ENCODE data around the gene TNFAIP2.

The TNFAIP2 gene

GRCh38 chr14:103099733-103100280 is 23.5 kb upstream of the TNFAIP2 start:
- no peak for DNase-seq
- H3K4me3 Mint-ChIP-seq = no peak overlapping the region
- CTCF ChIA-PET = no interaction called here
- H3K9me3 Mint-ChIP-seq = no peaks in the 10 kb centered on the region
- H3K27ac Mint-ChIP-seq = no peak overlapping the region
- peaks cover 61% of the 10 kb centered on the region for H3K27me3 Mint-ChIP-seq
- H3K4me1 Mint-ChIP-seq = peaks cover 5% of the 10 kb centered on the region
- no peaks in the 10 kb centered on the region for H3K36me3 Mint-ChIP-seq

DNA sequence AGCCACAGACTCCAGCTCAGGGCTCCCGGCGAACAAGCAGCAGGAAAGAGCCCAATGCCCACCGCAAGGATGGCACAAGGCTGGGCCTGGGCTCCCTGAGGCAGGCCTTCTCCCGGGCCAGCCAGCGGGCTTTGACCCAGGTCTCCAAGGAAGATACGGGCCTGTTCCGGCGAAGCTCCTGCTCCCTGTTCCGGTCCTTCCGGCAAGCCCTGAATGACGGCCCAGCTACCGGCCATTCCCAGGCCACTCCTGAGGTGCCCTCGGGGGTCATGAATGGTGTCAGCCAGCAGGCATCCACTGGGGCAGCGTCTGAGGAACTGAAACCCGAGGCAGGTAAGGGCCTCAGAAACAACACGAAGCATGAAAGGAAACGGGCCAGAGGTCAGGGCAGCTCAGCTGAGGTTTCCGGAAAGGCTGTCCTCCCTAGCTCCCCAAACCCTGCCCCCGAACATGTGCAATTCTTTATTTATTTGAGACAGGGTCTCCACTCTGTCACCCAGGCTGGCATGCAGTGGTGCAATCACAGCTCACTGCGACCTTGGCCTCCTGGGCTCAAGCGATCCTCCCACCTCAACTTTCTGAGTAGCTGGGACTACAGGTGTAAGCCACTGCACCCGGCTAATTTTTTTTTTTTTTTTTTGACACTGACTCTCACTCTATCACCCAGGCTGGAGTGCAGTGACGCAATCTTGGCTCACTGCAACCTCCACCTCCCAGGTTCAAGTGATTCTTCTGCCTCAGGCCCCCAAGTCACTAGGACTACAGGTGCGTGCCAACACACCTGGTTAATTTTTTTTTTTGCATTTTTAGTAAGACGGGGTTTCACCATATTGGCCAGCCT is 22.8 kb upstream of the TNFAIP2 start:
- Mint-ChIP-seq H3K36me3 (no peaks in the 10 kb centered on the region), H3K4me1 (peaks cover 9% of the 10 kb centered on the region), H3K27ac (no peak overlapping the region), H3K27me3 (peaks cover 65% of the 10 kb centered on the region), H3K9me3 (no peaks in the 10 kb centered on the region), H3K4me3 (no peak overlapping the region)
- no peak for DNase-seq
- CTCF ChIA-PET = no interaction called here

DNA sequence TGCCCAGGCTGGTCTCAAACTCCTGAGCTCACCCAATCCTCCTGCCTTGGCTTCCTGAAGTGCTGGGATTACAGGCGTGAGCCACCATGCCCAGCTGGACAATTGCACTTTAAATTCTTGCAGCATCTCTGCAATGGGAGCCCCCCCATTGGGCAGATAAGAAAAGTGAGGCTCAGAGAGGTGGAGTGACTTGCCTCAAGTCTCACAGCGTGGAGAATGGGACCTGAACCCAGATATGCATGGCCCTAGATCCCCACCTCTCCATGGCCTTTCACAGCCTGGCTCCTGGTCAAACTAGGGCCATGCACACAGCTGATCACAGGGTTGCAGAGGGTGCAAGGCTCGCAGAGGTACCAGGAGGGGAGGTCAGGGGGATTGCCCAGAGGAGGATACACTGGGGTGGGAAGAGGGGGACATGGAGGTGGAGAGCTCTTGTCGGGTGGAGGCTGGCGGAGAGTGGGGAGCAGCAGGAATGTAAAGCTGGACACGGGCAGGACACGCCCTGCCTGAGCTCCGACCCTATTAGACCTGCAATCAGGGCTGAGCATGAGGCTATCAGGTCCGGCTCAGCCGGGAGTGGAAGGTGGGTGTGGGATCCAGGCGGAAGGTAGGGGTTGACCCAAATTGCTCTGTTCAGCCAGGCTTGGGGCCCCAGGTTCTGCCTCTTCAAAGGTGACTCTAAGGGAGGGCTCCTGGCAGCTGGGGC is 21.9 kb upstream of the TNFAIP2 start:
- Mint-ChIP-seq H3K27ac (no peak overlapping the region), H3K27me3 (peaks cover 74% of the 10 kb centered on the region), H3K9me3 (no peaks in the 10 kb centered on the region), H3K36me3 (no peaks in the 10 kb centered on the region), H3K4me1 (peaks cover 9% of the 10 kb centered on the region), H3K4me3 (no peak overlapping the region)
- CTCF ChIA-PET = interaction anchor here (5.8 kb wide), 1 partner anchor 190 kb away, joined by 48 read pairs; no protein-coding TSS in a partner anchor
- DNase-seq = no peak

- Mint-ChIP-seq H3K36me3 (no peaks in the 10 kb centered on the region), H3K4me3 (no peak overlapping the region), H3K27ac (no peak overlapping the region), H3K27me3 (peaks cover 78% of the 10 kb centered on the region), H3K9me3 (no peaks in the 10 kb centered on the region), H3K4me1 (peaks cover 9% of the 10 kb centered on the region)
- no peak for DNase-seq
- CTCF ChIA-PET = interaction anchor here (5.8 kb wide), 1 partner anchor 190 kb away, joined by 48 read pairs; no protein-coding TSS in a partner anchor
Observed at GRCh38 chr14:103101963-103102688, 21.1 kb upstream of the TNFAIP2 start.

GRCh38 chr14:103102689-103103260 is 20.5 kb upstream of the TNFAIP2 start:
- CTCF ChIA-PET = interaction anchor here (0.6 to 5.8 kb wide), 3 partner anchors 20 to 189 kb away, joined by 3 to 48 read pairs (median 3); no protein-coding TSS in a partner anchor
- DNase-seq = no peak
- Mint-ChIP-seq H3K9me3 (no peaks in the 10 kb centered on the region), H3K36me3 (no peaks in the 10 kb centered on the region), H3K27ac (no peak overlapping the region), H3K4me1 (peaks cover 9% of the 10 kb centered on the region), H3K4me3 (no peak overlapping the region), H3K27me3 (peaks cover 76% of the 10 kb centered on the region)

DNA sequence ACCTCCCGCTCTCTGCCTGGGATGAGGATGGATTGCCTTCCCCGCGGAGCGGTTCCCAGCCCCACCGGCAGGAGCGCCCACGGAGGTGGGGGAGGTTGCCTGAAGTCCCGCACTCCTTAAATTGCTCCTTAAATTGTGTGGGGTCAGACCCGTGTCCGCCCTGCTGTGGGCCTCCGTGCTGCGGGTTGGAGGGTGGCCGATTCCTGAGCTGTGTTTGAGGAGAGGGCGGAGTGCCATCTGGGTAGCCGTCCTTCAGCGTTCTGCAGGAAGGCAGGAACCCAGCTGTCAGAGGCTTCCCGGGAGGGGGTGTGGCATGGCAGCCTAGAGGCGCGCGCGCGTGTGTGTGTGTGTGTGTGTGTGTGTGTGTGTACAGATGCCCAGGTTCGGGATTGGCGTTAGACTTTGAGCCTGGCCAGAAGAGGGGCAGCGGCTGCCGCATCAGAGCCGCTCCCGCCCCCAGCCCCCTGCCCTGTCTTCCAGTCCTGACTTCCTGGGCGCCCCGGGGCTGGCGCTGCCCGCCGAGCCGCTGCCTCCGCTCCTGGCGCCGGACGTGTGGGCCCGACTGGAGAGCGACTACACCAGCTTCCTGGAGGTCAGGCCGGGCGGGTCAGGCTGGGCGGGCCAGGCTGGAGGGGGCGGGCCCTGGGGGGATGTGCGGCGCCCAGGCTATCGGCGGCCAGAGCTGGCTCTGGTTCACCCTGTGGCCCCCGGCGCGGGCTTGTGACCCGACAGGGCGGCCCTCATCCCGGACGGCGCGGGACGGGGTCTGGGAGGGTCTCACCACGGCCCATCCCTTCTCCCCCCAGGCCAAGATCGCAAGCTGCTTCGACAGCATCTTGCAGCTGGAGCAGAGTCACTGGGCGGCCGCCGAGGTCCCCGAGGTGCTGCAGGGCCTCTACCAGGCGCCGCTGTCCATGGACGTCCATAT is 19.5 kb upstream of the TNFAIP2 start:
- Mint-ChIP-seq H3K9me3 (no peaks in the 10 kb centered on the region), H3K4me1 (peaks cover 9% of the 10 kb centered on the region), H3K4me3 (no peak overlapping the region), H3K36me3 (no peaks in the 10 kb centered on the region), H3K27ac (no peak overlapping the region), H3K27me3 (peaks cover 74% of the 10 kb centered on the region)
- CTCF ChIA-PET = interaction anchor here (0.6 to 5.8 kb wide), 9 partner anchors 12 to 188 kb away, joined by 3 to 48 read pairs (median 4); no protein-coding TSS in a partner anchor
- DNase-seq = no peak

GRCh38 chr14:103104389-103104653 is 18.9 kb upstream of the TNFAIP2 start:
- CTCF ChIA-PET = interaction anchor here (0.6 to 5.8 kb wide), 22 partner anchors 9 to 443 kb away, joined by 3 to 48 read pairs (median 4); partner anchors contain the start of gene EXOC3L4
- no peaks in the 10 kb centered on the region for H3K9me3 Mint-ChIP-seq
- no peak overlapping the region for H3K27ac Mint-ChIP-seq
- no peaks in the 10 kb centered on the region for H3K36me3 Mint-ChIP-seq
- DNase-seq = no peak
- H3K4me3 Mint-ChIP-seq = no peak overlapping the region
- H3K4me1 Mint-ChIP-seq = peaks cover 9% of the 10 kb centered on the region
- peaks cover 74% of the 10 kb centered on the region for H3K27me3 Mint-ChIP-seq

GRCh38 chr14:103104654-103105452 is 18.4 kb upstream of the TNFAIP2 start:
- DNase-seq = peak; percentile 75
- no peak overlapping the region for H3K4me3 Mint-ChIP-seq
- peaks cover 9% of the 10 kb centered on the region for H3K4me1 Mint-ChIP-seq
- no peak overlapping the region for H3K27ac Mint-ChIP-seq
- H3K27me3 Mint-ChIP-seq = peaks cover 73% of the 10 kb centered on the region
- no peaks in the 10 kb centered on the region for H3K36me3 Mint-ChIP-seq
- H3K9me3 Mint-ChIP-seq = no peaks in the 10 kb centered on the region
- CTCF ChIA-PET = interaction anchor here (0.6 to 5.8 kb wide), 29 partner anchors 9 to 443 kb away, joined by 3 to 48 read pairs (median 4); partner anchors contain the start of gene EXOC3L4

DNA sequence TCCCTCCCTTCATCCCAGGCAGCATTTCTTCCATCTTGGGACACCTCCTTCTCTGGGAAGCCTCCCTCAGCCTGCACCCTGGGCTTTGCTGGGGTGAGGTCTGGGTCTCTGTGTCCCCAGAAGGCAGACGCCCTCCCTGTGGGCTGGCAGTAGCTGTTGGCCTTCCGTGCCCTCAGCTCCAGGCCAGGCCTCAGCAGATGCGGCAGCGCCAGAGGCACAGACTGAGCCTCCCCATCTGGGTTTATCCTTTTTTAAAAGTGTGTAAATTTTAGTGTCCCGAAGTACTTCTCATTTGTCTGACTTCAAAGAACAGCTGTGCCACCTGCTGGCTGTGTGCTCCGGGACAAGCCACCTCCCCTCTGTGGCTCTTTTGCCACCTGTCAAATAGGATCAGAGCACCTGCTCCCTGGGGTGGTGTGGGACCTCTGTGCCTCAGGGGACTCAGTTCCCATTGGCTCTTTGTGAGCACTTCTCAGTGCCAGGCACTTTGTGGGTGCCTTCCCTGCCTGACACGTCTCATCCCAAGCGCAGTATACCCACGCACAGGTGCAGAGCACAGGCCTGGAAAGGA is 17.6 kb upstream of the TNFAIP2 start:
- Mint-ChIP-seq H3K27me3 (peaks cover 69% of the 10 kb centered on the region), H3K27ac (no peak overlapping the region), H3K36me3 (no peaks in the 10 kb centered on the region), H3K4me1 (peaks cover 9% of the 10 kb centered on the region), H3K4me3 (no peak overlapping the region), H3K9me3 (no peaks in the 10 kb centered on the region)
- CTCF ChIA-PET = interaction anchor here (0.8 to 5.8 kb wide), 19 partner anchors 10 to 411 kb away, joined by 3 to 48 read pairs (median 4); partner anchors contain the start of gene EXOC3L4
- DNase-seq = peak; percentile 51

DNA sequence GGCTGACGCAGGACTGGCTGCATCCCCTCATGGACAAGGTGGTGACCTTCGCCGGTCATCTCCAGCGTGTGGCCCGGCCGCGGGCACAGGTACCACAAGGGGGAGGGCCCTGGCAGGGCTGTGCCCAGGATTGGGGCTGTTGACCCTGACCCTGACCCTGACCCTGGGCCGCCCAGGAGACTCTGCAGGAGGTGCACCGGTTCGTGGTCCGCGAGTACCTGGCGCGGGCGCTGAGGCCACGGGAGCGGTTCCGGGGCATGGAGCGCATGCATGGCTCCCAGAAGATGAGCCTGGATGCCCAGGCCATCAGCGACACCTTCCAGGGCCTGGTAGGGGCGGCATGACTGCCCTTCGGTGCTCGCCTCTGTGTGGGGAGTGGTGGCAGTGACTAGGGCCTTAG is 15.8 kb upstream of the TNFAIP2 start:
- no peaks in the 10 kb centered on the region for H3K36me3 Mint-ChIP-seq
- no peak overlapping the region for H3K4me3 Mint-ChIP-seq
- peaks cover 11% of the 10 kb centered on the region for H3K4me1 Mint-ChIP-seq
- H3K27ac Mint-ChIP-seq = no peak overlapping the region
- peaks cover 57% of the 10 kb centered on the region for H3K27me3 Mint-ChIP-seq
- no peaks in the 10 kb centered on the region for H3K9me3 Mint-ChIP-seq
- CTCF ChIA-PET = interaction anchor here (3.2 to 5.8 kb wide), 2 partner anchors 12 to 184 kb away, joined by 30 to 48 read pairs; partner anchors contain the start of gene EXOC3L4
- no peak for DNase-seq

DNA sequence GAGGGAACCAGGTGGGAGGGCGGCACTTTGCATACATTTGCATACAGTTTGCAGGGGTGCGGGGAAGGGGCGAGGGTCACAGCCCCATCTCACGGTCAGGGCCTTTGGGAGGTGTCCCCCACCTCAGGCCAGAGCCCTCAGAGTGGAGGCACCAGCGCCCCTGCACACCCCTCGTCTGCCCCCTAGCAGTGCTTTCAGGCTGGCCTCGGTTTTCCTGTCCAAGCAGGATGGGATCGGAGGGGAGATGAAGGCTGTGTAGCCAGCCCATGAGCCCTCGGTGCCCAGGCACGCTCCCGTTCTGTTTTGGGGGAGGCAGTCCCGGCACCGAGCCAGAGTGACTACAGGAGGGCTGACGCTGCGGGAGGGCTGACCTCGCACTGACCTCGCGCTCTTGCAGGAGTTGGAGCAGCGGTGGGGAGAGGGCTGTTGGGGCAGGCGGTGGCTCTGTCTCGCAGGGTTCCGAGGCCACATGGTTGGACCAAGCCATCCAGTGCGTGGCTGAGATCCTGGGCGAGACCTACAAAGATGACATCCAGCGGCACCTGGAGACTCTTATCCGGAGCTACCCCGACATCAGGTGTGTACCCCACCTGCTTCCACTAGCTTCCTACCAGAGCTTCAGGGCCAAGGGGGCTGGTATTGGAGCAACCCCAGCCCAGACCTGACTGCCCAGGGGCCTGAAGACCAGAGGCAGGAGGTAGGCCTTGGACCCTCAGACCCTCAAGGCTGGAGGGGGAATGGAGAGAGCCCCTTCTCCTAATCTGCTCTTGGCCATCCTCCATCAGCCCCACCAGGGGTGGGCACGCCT is 15.1 kb upstream of the TNFAIP2 start:
- DNase-seq = no peak
- H3K4me1 Mint-ChIP-seq = peaks cover 11% of the 10 kb centered on the region

More for the DNA sequence above, 15.1 kb upstream of the TNFAIP2 start:
- CTCF ChIA-PET = no interaction called here
- Mint-ChIP-seq H3K27me3 (peaks cover 50% of the 10 kb centered on the region), H3K4me3 (no peak overlapping the region), H3K27ac (no peak overlapping the region), H3K36me3 (no peaks in the 10 kb centered on the region), H3K9me3 (no peaks in the 10 kb centered on the region)

Measured in activated naive CD4-positive, alpha-beta T cell treated with anti-CD3 and anti-CD28 coated beads, Interleukin-2, amount 10 ng/mL, durations not matched to agents 7 days and 5 days (primary cell).